GM21515 (cell line): Measurements from ENCODE around the gene PEF1.

Experiments
- ATAC-seq: cut with Tn5 transposase; IDR thresholded peaks from one replicate; pipeline ENCODE4 v1.9.1; 2021; ENCODE audit not compliant: unreplicated experiment

The PEF1 gene

GRCh38 chr1:31671561-31672201 is 27.0 kb upstream of the PEF1 start:
- no peak for ATAC-seq

- ATAC-seq: no peak
Observed at GRCh38 chr1:31671147-31671546, 26.5 kb upstream of the PEF1 start.

- ATAC-seq: no peak
Observed at GRCh38 chr1:31670593-31670964, 25.9 kb upstream of the PEF1 start.

GRCh38 chr1:31669786-31670592 is 25.3 kb upstream of the PEF1 start:
- no peak for ATAC-seq

GRCh38 chr1:31669433-31669785 is 24.7 kb upstream of the PEF1 start:
- no peak for ATAC-seq

- ATAC-seq: no peak
Observed at GRCh38 chr1:31668303-31668883, 23.7 kb upstream of the PEF1 start.

- no peak for ATAC-seq
Observed at GRCh38 chr1:31667065-31667785, 22.5 kb upstream of the PEF1 start.

- ATAC-seq: no peak
Observed at GRCh38 chr1:31666263-31666963, 21.7 kb upstream of the PEF1 start.

- no peak for ATAC-seq
Observed at GRCh38 chr1:31665234-31665878, 20.7 kb upstream of the PEF1 start.

- no peak for ATAC-seq
Observed at GRCh38 chr1:31664528-31664927, 19.9 kb upstream of the PEF1 start.

- no peak for ATAC-seq
Observed at GRCh38 chr1:31663622-31664452, 19.2 kb upstream of the PEF1 start.

GRCh38 chr1:31662463-31662862 is 17.8 kb upstream of the PEF1 start:
- ATAC-seq: no peak

GRCh38 chr1:31661856-31662255 is 17.2 kb upstream of the PEF1 start:
- no peak for ATAC-seq

GRCh38 chr1:31660871-31661455 is 16.3 kb upstream of the PEF1 start:
- no peak for ATAC-seq

GRCh38 chr1:31659889-31660288 is 15.2 kb upstream of the PEF1 start:
- no peak for ATAC-seq

- no peak for ATAC-seq
Observed at GRCh38 chr1:31658721-31659120, 14.0 kb upstream of the PEF1 start.

GRCh38 chr1:31657972-31658510 is 13.4 kb upstream of the PEF1 start:
- ATAC-seq: no peak

GRCh38 chr1:31657020-31657804 is 12.5 kb upstream of the PEF1 start:
- ATAC-seq: no peak
